NCI-H1694 (cell line): ENCODE measurements around the gene GTF2IRD1.
"Not testable (repeated sequence)": the region's sequence is repeated elsewhere in the genome, so short reads cannot be mapped to it uniquely, and the experiment has no call there.

Experiments
- DNase-seq: peaks from one replicate; lab custom pipeline; 2025; lab: John Stamatoyannopoulos, UW

The GTF2IRD1 gene

DNA sequence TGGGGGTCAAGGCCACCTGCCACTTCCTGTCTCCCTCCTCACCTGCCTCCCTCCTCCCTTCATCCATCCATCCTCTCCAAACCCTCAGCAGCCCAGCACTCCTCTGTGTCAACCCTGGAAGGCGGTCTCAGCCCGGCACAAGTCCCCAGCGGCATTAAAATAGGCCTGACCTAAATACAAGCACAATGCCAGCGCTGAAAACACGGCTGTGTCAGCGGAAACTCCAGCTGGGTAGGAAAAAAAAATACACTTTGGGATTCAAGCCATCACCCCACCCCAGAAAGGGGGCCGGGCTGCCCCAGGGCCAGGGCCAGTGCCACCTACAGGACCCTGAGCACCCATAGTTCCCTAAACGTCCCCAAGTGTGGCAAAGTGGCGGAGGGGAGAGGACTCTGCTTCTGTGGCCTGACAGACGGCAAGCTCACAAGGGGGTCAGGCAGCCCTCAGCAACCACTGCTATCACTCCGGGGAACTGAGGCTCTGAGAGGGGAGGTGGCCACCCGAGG, 22.7 kb upstream of the GTF2IRD1 start:
- DNase-seq, result no peak

DNA sequence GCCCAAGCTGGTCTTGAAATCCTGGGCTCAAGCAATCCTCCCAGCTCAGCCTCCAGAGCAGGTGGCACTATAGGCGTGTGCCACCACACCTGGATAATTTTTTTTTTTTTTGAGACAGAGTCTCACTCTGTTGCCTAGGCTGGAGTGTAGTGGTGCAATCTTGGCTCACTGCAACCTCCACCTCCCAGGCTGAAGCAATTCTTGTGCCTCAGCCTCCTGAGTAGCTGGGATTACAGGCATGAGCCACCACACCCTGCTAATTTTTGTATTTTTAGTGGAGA, 16.5 kb upstream of the GTF2IRD1 start:
- not testable (repeated sequence) for DNase-seq

DNA sequence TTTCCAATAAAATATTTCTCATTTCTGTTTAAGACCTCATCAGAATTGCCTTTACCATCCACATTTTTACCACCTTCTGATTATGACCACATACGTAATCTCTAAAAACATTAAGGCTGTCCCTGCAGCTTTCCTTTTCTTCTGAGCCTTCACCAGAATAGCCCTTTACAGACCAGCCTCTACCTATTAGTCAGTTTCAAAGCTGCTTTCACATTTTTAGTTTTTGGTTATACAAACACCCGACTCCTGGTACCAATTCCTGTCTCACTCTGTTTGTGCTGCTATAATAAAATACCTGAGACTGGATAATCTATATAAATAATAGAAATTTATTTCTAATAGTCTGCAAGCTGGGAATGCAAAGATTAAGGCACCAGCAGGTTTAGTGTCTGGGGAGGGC, 15.4 kb upstream of the GTF2IRD1 start:
- no peak for DNase-seq

DNA sequence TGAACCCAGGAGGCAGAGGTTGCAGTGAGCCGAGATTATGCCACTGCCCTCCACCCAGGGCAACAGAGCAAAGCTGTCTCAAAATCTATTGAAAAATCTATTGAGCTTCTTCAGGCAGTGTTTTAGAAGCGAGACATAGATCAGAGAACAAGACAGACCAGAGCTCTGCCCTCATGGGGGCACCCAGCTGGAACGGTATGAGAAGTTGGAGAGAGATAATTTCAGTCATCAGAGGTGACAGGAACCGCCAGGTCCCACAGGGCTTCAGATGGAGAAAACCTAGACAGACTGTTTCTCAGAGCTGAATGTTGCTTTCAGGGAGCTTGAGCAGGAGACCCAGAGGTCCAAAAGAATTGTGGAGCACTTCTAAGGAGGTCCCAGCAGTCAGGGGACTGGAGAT, 14.2 kb upstream of the GTF2IRD1 start:
- no peak for DNase-seq

GRCh38 chr7:74440143-74440542, 13.6 kb upstream of the GTF2IRD1 start:
- not testable (repeated sequence) for DNase-seq

- no peak for DNase-seq
Observed at GRCh38 chr7:74441801-74442200, 11.9 kb upstream of the GTF2IRD1 start.

DNA sequence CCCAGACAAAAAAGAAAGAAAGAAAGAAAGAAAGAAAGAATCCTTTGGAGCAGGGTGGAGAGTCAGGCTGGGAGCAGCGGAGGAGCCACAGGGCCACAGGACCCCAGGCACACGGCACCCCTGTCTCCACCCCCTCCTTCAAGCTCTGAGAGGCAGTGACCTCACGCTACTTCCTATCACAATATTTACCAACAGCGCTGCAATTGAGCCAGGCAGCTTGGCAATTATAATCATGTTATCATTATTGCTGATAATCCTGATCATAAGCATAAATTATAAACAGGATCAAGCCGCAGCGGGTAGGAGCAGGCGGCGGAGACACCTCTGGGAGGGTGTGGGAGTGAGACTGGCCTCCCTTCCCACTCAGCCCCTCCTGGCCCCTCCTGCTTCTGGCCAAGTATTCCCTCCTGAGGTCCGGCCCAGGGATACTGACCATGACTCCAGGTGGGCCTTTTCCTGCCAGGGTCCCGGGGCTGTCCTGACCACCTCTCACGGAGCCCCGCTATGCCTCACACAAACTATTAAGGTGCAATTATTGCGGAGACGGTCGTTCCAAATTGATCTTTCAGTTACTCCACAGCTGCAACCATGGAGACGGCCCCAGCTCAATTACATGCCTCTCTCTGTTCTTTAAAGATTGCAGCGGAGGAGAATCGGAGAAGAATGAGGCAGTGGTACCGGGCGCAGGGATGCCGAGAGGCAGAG, 10.0 kb upstream of the GTF2IRD1 start:
- no peak for DNase-seq

GRCh38 chr7:74449144-74449543, 4.6 kb upstream of the GTF2IRD1 start:
- no peak for DNase-seq

GRCh38 chr7:74449809-74450397, 3.8 kb upstream of the GTF2IRD1 start:
- peak; percentile 63 for DNase-seq

DNA sequence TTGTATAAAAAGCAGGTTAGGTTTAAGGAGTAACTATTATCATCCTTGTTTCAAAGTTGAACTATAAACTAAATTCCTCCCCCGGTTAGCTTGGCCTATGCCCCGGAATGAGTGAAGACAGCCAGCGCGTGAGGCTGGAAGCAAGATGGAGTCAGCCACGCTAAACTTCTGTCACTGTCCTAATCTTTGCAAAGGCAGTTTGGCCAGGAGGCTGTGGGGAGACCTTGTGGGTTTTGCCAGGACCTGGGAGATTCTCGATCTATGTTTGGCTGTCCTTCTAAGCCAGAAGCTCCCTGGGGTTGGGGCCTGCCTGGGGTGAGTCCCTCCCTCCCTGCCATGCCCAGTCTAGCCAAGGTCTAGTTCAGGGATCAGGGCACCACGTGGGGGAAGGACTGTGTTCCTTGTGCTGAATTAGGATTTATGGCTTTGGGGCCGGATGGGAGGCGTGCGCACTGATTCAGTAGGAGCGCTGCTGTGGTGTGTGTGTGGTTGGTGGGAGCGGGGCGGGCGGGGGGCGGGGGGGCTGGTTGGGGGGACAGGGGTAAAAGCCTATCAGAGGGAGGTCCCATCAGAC, 871 bp upstream of the GTF2IRD1 start:
- DNase-seq, result no peak

DNA sequence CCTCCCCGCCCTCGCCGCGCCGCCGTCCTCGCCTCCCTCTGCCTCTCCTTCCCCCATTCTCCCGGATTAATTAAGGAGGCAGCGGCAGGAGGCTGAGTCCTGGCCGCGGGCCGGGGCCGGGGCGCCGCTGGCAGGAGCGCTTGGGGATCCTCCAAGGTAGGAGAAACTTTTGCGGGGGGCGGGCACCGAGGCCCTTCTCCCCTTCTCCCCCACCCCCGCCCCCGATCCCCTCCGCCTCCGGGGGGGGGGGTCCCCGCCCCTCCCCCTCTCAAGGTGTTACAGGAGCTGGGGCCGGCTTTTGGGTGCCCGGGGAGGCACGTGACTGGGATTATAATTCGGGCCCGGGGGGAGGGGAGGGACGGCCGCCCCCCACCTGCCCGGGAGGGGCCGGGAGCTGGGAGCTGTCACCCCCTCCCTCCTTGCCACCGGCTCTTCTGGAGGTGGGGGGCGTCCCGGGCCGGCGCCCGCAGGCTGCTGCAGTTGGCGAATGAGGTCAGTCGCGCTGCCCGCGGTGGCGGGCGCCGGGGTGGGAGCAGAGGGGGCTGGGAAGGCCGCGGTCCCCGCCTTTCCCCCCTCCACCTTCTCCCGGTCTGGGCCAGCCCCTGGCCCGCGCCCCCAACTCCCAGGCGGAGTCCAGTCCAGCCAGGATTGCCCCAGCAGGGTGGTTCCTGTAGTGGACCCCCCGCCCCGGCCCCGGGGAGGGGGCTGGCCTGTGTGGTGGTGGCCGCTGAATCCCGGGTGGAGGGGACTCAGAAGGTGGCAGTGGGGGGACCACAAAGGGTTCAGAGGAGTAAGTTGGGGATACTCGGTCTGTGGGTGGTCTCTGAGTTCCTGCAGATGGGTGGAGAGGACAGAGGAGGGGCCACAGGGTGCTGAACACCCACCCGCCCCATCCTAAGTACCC, 567 bp downstream of the GTF2IRD1 start:
- no peak for DNase-seq

- DNase-seq, result no peak
Observed at GRCh38 chr7:74454925-74455288, 1.2 kb downstream of the GTF2IRD1 start.

GRCh38 chr7:74455291-74455804, 1.6 kb downstream of the GTF2IRD1 start:
- no peak for DNase-seq

- DNase-seq, result no peak
Observed at GRCh38 chr7:74455928-74456327, 2.2 kb downstream of the GTF2IRD1 start.

GRCh38 chr7:74457007-74457406, 3.3 kb downstream of the GTF2IRD1 start:
- DNase-seq, result no peak

- no peak for DNase-seq
Observed at GRCh38 chr7:74461970-74462706, 8.4 kb downstream of the GTF2IRD1 start.

DNA sequence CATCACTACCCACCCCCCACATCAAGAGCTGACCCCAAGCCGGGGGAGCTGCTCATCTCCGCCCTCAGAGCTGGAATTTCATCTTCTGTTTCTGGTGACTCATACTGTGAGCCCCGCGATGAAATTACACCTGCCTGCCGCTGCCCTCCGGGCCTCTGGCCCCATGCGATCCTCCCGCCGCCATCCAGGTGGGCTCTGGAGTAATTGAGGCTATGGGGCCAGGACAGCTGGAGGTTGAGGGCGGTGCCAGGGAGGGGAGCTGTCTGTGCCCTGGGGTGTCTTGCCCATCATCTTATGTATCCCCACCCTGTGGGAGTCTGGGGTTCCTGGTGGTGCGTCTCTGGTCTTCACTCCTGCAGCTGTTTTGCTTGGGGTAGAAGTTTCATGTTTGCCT, 9.0 kb downstream of the GTF2IRD1 start:
- DNase-seq, result no peak

GRCh38 chr7:74464931-74465886, 11.5 kb downstream of the GTF2IRD1 start:
- DNase-seq, result no peak

DNA sequence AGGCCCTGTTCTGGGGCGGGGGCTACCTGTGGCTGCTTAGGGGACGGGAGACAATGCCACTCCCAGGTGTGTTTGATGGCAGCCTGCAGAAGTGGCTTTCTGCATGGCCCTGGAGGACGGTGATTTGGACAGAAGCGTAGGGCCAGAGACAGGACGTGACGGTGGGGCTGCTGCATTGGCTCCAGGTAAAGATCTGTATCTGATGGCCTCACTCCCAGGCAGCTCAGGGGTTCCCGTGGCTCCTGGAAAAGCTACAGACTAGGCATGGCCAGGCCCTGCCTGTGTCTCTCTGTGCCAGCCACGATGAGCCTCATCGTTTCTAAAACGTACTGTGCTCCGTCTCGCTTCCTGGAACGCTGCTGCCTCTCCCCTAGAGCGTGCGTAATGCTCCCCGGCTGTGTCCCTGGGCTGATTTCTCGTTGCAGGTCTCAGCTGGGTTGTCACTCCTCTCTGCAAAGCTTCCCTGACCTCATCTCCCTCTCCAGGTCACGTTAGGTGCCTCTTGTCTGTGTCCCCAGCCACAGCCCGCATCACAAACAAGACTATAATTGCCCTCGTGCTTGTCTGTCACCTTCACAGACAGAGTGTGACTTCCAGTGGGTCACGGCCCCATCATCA, 12.6 kb downstream of the GTF2IRD1 start:
- peak; percentile 47 for DNase-seq

DNA sequence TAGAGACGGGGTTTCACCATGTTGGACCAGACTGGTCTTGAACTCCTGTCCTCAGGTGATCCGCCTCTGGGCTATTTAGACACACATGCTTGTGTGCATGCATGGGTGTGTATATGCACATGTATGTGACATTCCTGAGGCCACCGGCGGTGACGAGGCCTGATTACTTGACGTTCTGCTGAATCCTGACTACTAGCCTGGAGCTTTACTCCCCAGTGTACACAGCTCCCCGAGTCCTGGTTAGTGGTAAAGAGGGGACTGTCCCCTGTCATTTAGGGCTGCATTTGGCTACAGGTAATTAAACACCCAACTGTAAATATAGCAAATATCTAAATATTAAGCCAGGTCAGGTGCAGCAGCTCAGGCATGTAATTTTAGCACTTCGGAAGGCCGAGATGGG, 14.2 kb downstream of the GTF2IRD1 start:
- no peak for DNase-seq
